Measurements from ENCODE around the gene NUDT3.
A peak's percentile ranks its signal among the peaks of the same experiment; 100 is the strongest.
"Not testable (repeated sequence)": the region's sequence is repeated elsewhere in the genome, so short reads cannot be mapped to it uniquely, and the experiment has no call there.

NUDT3 gene

GRCh38 chr6:34353530-34353929, 38.9 kb downstream of the NUDT3 start:
- H3K4me2 ChIP-seq (ENCODE audit: low read depth, low read length); H3K36me3 ChIP-seq (replicated peaks; ENCODE audit: insufficient read depth, low read length); H3K9ac ChIP-seq (ENCODE audit: low read length); H3K9me3 ChIP-seq (replicated peaks; ENCODE audit: insufficient read depth, low read length); DNase-seq; H3F3A ChIP-seq (ENCODE audit: insufficient read depth, low read length); H3K27ac ChIP-seq (ENCODE audit: low read length); H3K9me2 ChIP-seq (replicated peaks; ENCODE audit: insufficient read depth, low read length); H3K4me3 ChIP-seq (ENCODE audit: low read length); H2AFZ ChIP-seq (ENCODE audit: low read length); H4K20me1 ChIP-seq (ENCODE audit: insufficient read depth, low read length); H3K27me3 ChIP-seq (replicated peaks; ENCODE audit: insufficient read depth, low read length): not testable (repeated sequence)
- Histone ChIP-seq H3K4me1 (ENCODE audit: low read length) (peaks cover 17% of the 10 kb centered on the region), H3K79me2 (ENCODE audit: low read length) (peaks cover 81% of the 10 kb centered on the region)

DNA sequence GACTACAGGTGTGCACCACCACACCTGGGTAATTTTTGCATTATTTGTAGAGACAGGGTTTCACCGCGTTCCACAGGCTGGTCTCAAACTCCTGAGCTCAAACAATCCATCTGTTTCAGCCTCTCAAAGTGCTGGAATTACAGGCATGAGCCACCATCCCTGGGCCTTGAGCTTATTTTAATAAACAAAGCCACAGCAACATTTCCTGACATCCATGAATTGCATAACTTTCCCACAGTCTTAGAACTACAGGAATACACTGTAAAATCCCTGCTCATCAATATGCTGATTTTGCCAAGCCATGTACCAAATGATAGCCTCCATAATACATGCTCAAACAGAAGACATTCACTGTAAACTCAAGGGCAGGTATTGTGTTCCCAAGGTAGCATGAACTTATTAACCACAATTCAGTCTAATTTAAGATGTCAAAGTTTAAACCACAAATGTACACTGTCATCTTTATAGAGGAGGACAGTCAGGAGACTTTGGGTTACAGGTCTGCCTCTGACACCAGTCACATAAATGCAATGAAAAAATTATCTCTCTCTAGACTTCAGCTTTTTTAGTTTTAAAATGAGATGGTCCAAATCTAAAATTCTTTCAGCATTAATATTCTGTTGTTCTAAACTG, 40.0 kb downstream of the NUDT3 start:
- Histone ChIP-seq H4K20me1 (ENCODE audit: insufficient read depth, low read length) (no peaks in the 10 kb centered on the region), H3K9me2 (replicated peaks; ENCODE audit: insufficient read depth, low read length) (no peaks in the 10 kb centered on the region), H3F3A (ENCODE audit: insufficient read depth, low read length) (no peaks in the 10 kb centered on the region), H3K27ac (ENCODE audit: low read length) (no peak overlapping the region), H3K79me2 (ENCODE audit: low read length) (peaks cover 76% of the 10 kb centered on the region), H3K9ac (ENCODE audit: low read length) (no peak overlapping the region), H3K9me3 (replicated peaks; ENCODE audit: insufficient read depth, low read length) (no peaks in the 10 kb centered on the region), H3K4me1 (ENCODE audit: low read length) (peaks cover 17% of the 10 kb centered on the region), H3K27me3 (replicated peaks; ENCODE audit: insufficient read depth, low read length) (no peaks in the 10 kb centered on the region), H2AFZ (ENCODE audit: low read length) (no peak overlapping the region), H3K4me2 (ENCODE audit: low read depth, low read length) (no peak overlapping the region), H3K4me3 (ENCODE audit: low read length) (no peak overlapping the region), H3K36me3 (replicated peaks; ENCODE audit: insufficient read depth, low read length) (no peaks in the 10 kb centered on the region)
- TF ChIP-seq EZH2 (optimal IDR thresholded peaks at IDR 0.05; ENCODE audit: low read depth, low read length) = no peak
- no peak for TF ChIP-seq EZH2phosphoT487 (IDR thresholded peaks at IDR 0.05; ENCODE audit: low read length)
- no peak for TF ChIP-seq CTCF (IDR thresholded peaks at IDR 0.05; ENCODE audit: low read length)
- DNase-seq = peak; percentile 51

GRCh38 chr6:34350934-34351217, 41.6 kb downstream of the NUDT3 start:
- Histone ChIP-seq H3K79me2 (ENCODE audit: low read length) (peaks cover 78% of the 10 kb centered on the region), H3K9ac (ENCODE audit: low read length) (no peak overlapping the region), H3K4me1 (ENCODE audit: low read length) (peaks cover 17% of the 10 kb centered on the region), H3K27ac (ENCODE audit: low read length) (no peak overlapping the region), H3K4me3 (ENCODE audit: low read length) (no peak overlapping the region), H3K36me3 (replicated peaks; ENCODE audit: insufficient read depth, low read length) (no peaks in the 10 kb centered on the region), H3K27me3 (replicated peaks; ENCODE audit: insufficient read depth, low read length) (no peaks in the 10 kb centered on the region), H3F3A (ENCODE audit: insufficient read depth, low read length) (no peaks in the 10 kb centered on the region), H4K20me1 (ENCODE audit: insufficient read depth, low read length) (no peaks in the 10 kb centered on the region), H2AFZ (ENCODE audit: low read length) (no peak overlapping the region), H3K9me2 (replicated peaks; ENCODE audit: insufficient read depth, low read length) (no peaks in the 10 kb centered on the region), H3K4me2 (ENCODE audit: low read depth, low read length) (no peak overlapping the region), H3K9me3 (replicated peaks; ENCODE audit: insufficient read depth, low read length) (no peaks in the 10 kb centered on the region)
- no peak for DNase-seq
- TF ChIP-seq EZH2 (optimal IDR thresholded peaks at IDR 0.05; ENCODE audit: low read depth, low read length) (no peak), EZH2phosphoT487 (IDR thresholded peaks at IDR 0.05; ENCODE audit: low read length) (no peak), CTCF (IDR thresholded peaks at IDR 0.05; ENCODE audit: low read length) (no peak)

DNA sequence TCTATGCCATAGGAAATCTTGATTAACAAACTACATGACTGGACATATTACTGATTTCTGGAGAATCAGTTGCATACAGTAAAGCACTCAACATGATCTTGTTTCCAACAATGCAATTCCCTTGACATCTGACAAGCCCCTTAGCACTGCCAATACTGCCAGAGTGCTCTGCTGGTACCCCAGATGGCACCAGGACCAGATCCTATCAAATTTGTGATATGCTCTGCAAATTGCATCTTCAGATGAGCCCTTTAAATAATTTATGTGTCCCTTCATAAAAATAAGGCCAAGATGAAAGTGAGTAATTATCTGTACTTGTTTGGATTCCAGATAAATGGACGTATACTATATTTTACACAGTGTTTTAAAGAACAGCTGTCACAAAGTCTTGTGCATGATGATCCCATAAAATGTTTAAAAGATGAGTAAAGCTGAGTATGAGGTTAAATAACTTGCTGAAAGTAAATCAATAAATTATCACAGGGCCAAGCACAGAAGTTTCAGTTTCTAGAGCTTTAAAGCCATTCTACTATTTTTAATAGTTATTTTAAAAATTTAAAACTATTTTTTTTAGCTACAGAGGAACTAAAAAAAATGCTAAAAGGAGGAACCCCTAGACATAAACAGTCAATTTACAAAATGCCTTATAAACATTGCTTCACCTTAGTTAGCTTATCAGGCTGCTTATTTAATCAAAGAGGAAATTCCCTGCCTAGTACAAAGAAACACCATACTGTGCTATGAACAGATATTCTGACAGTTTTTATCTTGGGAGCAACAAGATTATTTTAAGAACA, 42.1 kb downstream of the NUDT3 start:
- Histone ChIP-seq H3K4me3 (ENCODE audit: low read length) (no peak overlapping the region), H3K36me3 (replicated peaks; ENCODE audit: insufficient read depth, low read length) (no peaks in the 10 kb centered on the region), H4K20me1 (ENCODE audit: insufficient read depth, low read length) (no peaks in the 10 kb centered on the region), H2AFZ (ENCODE audit: low read length) (no peak overlapping the region), H3K27me3 (replicated peaks; ENCODE audit: insufficient read depth, low read length) (no peaks in the 10 kb centered on the region), H3K9me2 (replicated peaks; ENCODE audit: insufficient read depth, low read length) (no peaks in the 10 kb centered on the region), H3K4me2 (ENCODE audit: low read depth, low read length) (no peak overlapping the region), H3K9ac (ENCODE audit: low read length) (no peak overlapping the region), H3K4me1 (ENCODE audit: low read length) (peaks cover 17% of the 10 kb centered on the region), H3K79me2 (ENCODE audit: low read length) (peaks cover 78% of the 10 kb centered on the region), H3K27ac (ENCODE audit: low read length) (no peak overlapping the region), H3F3A (ENCODE audit: insufficient read depth, low read length) (no peaks in the 10 kb centered on the region), H3K9me3 (replicated peaks; ENCODE audit: insufficient read depth, low read length) (no peaks in the 10 kb centered on the region)
- TF ChIP-seq EZH2 (optimal IDR thresholded peaks at IDR 0.05; ENCODE audit: low read depth, low read length) (no peak), EZH2phosphoT487 (IDR thresholded peaks at IDR 0.05; ENCODE audit: low read length) (no peak), CTCF (IDR thresholded peaks at IDR 0.05; ENCODE audit: low read length) (no peak)
- no peak for DNase-seq
